ENCODE measurements around the gene JMJD6. TPM values are rescaled to one million over a fixed set of nuclear protein-coding genes. Genes with fewer than 3 reads are reported as not detected.
A peak's percentile ranks its signal among the peaks of the same experiment; 100 is the strongest.
"Not testable (repeated sequence)": the region's sequence is repeated elsewhere in the genome, so short reads cannot be mapped to it uniquely, and the experiment has no call there.

The JMJD6 gene
- 19.1 TPM for total RNA-seq

- peak; percentile 95 for DNase-seq
Measured at GRCh38 chr17:76726231-76726775, at the start of gene JMJD6. TSS of gene JMJD6 (minus strand) at chr17:76726606. CDS start at chr17:76726475, 131 bp downstream.

- no peak for DNase-seq
Measured at GRCh38 chr17:76775021-76775600, 48.7 kb upstream of the JMJD6 start.

GRCh38 chr17:76772842-76773525 lies 46.6 kb upstream of the JMJD6 start:
- peak; percentile 55 for DNase-seq

- no peak for DNase-seq
Measured at GRCh38 chr17:76758570-76758969, 32.2 kb upstream of the JMJD6 start.

GRCh38 chr17:76757256-76757655 lies 30.9 kb upstream of the JMJD6 start:
- DNase-seq, result no peak

GRCh38 chr17:76755285-76755684 lies 28.9 kb upstream of the JMJD6 start:
- DNase-seq, result no peak

- no peak for DNase-seq
Measured at GRCh38 chr17:76753061-76753961, 26.9 kb upstream of the JMJD6 start.

- no peak for DNase-seq
Measured at GRCh38 chr17:76752006-76752405, 25.6 kb upstream of the JMJD6 start.

- no peak for DNase-seq
Measured at GRCh38 chr17:76751416-76751993, 25.1 kb upstream of the JMJD6 start.

- DNase-seq, result no peak
Measured at GRCh38 chr17:76748657-76749056, 22.3 kb upstream of the JMJD6 start.

- DNase-seq, result no peak
Measured at GRCh38 chr17:76747716-76748363, 21.4 kb upstream of the JMJD6 start.

GRCh38 chr17:76745785-76746184 lies 19.4 kb upstream of the JMJD6 start:
- DNase-seq, result not testable (repeated sequence)

GRCh38 chr17:76744747-76745146 lies 18.3 kb upstream of the JMJD6 start:
- no peak for DNase-seq

GRCh38 chr17:76742958-76743357 lies 16.6 kb upstream of the JMJD6 start:
- no peak for DNase-seq

GRCh38 chr17:76740329-76741118 lies 14.1 kb upstream of the JMJD6 start:
- no peak for DNase-seq

- DNase-seq, result not testable (repeated sequence)
Measured at GRCh38 chr17:76739568-76740115, 13.2 kb upstream of the JMJD6 start.

GRCh38 chr17:76738468-76738850 lies 12.1 kb upstream of the JMJD6 start:
- peak; percentile 39 for DNase-seq

GRCh38 chr17:76737676-76738467 lies 11.5 kb upstream of the JMJD6 start, which contains the start of gene MFSD11:
TSS of gene MFSD11 (plus strand) at chr17:76738119. CDS start at chr17:76738353, 234 bp downstream.
- DNase-seq, result peak; percentile 97

- DNase-seq, result peak; percentile 98
Measured at GRCh38 chr17:76737082-76737675, 10.8 kb upstream of the JMJD6 start, which contains the start of gene SRSF2. TSS of gene SRSF2 (minus strand) at chr17:76737331. CDS start at chr17:76737160, 171 bp downstream.

Data from skin of body (tissue), 2 donors.